GM12878 (cell line): ENCODE data around the gene NBR1. TPM values are rescaled to one million over a fixed set of nuclear protein-coding genes. Genes with fewer than 3 reads are reported as not detected.
A peak's percentile ranks its signal among the peaks of the same experiment; 100 is the strongest.

Experiments used
- ATAC-seq: fragments of 200-7000 bp; cut with Tn5 transposase; 3 replicates; pipeline ENCODE4 v1.9.1; 2020; ENCODE audit warnings: mild to moderate bottlenecking, moderate library complexity
- BruUV-seq: library from RNA; stranded (reverse); fragments of 400-500 nt; replicated peaks from 2 replicates; lab custom pipeline; 2021; lab: Mats Ljungman, UMichigan
- CTCF ChIA-PET: fragments of 300-600 bp; sonication (Branson Sonifier 250); formaldehyde crosslinking; extraction: SDS; loops from one replicate; lab custom pipeline; 2021; ENCODE audit warnings: inconsistent platforms; lab: Yijun Ruan, JAX
- POLR2A ChIA-PET: fragments of 350-600 bp; formaldehyde crosslinking; extraction: SDS; loops from one replicate; lab custom pipeline; 2021; ENCODE audit warnings: inconsistent platforms; lab: Charles Lee
- RAD21 ChIA-PET: fragments of 300-600 bp; sonication (Branson Sonifier 250); formaldehyde crosslinking; loops from one replicate; lab custom pipeline; 2023; ENCODE audit warnings: antibody characterized with exemption; ENCODE audit not compliant: unreplicated experiment; lab: Charles Lee
- SMC1A ChIA-PET: fragments of 300-600 bp; sonication (Branson Sonifier 250); formaldehyde crosslinking; loops from one replicate; lab custom pipeline; 2023; ENCODE audit not compliant: unreplicated experiment, uncharacterized antibody; lab: Charles Lee
- DNase-seq: peaks from one replicate; pipeline ENCODE4 v3.0.0-alpha.2; 2011; ENCODE audit warnings: low read depth, low spot score
- FAIRE-seq: peaks from 3 replicates; lab custom pipeline; 2011; peaks lifted over from hg19 to GRCh38; lab: Jason Lieb, UNC
- H2AFZ ChIP-seq: 2 replicates; pipeline ENCODE4 v1.6.0; 2011; ENCODE audit warnings: low read depth, low read length, control low read depth; ENCODE audit not compliant: control insufficient read depth
- H3K27ac ChIP-seq: 2 replicates; pipeline ENCODE4 v1.5.1; 2011; ENCODE audit warnings: control low read depth; ENCODE audit not compliant: control insufficient read depth, insufficient read depth
- H3K27me3 ChIP-seq, 2 experiments: replicated peaks in 1 of 2; 2 replicates each; pipeline versions ENCODE4 v1.6.0 to v1.6.1; 2011; ENCODE audit warnings: low read length in 1 of 2; ENCODE audit not compliant: control insufficient read depth in 2 of 2, insufficient read depth in 2 of 2
- H3K36me3 ChIP-seq, 2 experiments: 2 replicates each; pipeline ENCODE4 v1.5.1; 2011; ENCODE audit warnings: low read length in 1 of 2; ENCODE audit not compliant: control insufficient read depth in 2 of 2, insufficient read depth in 2 of 2
- H3K4me1 ChIP-seq: 2 replicates; pipeline ENCODE4 v1.6.1; 2011; ENCODE audit warnings: mild to moderate bottlenecking, low read length, moderate library complexity, mixed read lengths; ENCODE audit not compliant: control insufficient read depth, insufficient read depth
- H3K4me2 ChIP-seq: 2 replicates; pipeline ENCODE4 v1.6.0; 2011; ENCODE audit warnings: control low read depth; ENCODE audit not compliant: control insufficient read depth, insufficient read depth
- H3K4me3 ChIP-seq: fragments of 200-600 bp; sonication (generic); 2 replicates; pipeline ENCODE4 v1.5.1; 2016
- H3K79me2 ChIP-seq: 2 replicates; pipeline ENCODE4 v1.6.0; 2011; ENCODE audit warnings: low read length; ENCODE audit not compliant: control insufficient read depth, insufficient read depth
- H3K9ac ChIP-seq: 2 replicates; pipeline ENCODE4 v1.8.0; 2011; ENCODE audit warnings: low read length, control low read depth, mixed read lengths; ENCODE audit not compliant: control insufficient read depth, insufficient read depth
- H3K9me3 ChIP-seq: replicated peaks from 3 replicates; pipeline ENCODE4 v1.5.1; 2011; ENCODE audit warnings: mild to moderate bottlenecking, low read length; ENCODE audit not compliant: control insufficient read depth, insufficient read depth
- H4K20me1 ChIP-seq: 2 replicates; pipeline ENCODE4 v1.6.0; 2011; ENCODE audit not compliant: control insufficient read depth, insufficient read depth
- CEBPZ ChIP-seq: fragments of 150-350 bp; IDR thresholded peaks from 2 replicates; pipeline ENCODE4 v1.6.1; 2016; ENCODE audit warnings: low read depth, low read length
- GABPA ChIP-seq: IDR thresholded peaks from 2 replicates; pipeline ENCODE4 v1.6.1; 2014; ENCODE audit warnings: antibody characterized with exemption, low read depth, mild to moderate bottlenecking, inconsistent platforms
- NFIC ChIP-seq: IDR thresholded peaks from 2 replicates; pipeline ENCODE4 v1.6.1; 2012; ENCODE audit warnings: low read depth, mild to moderate bottlenecking, inconsistent platforms, low read length, moderate library complexity
- POLR2A ChIP-seq: IDR thresholded peaks from 2 replicates; pipeline ENCODE4 v1.6.1; 2011; ENCODE audit warnings: low read depth, mild to moderate bottlenecking, low read length
- RELB ChIP-seq: fragments of 450-650 bp; IDR thresholded peaks from 2 replicates; pipeline ENCODE4 v1.6.1; 2017; ENCODE audit warnings: low read depth, mild to moderate bottlenecking, moderate library complexity
- SMAD5 ChIP-seq: IDR thresholded peaks from 2 replicates; pipeline ENCODE4 v1.6.1; 2016; ENCODE audit warnings: antibody characterized with exemption, low read depth
- SMC3 ChIP-seq: IDR thresholded peaks from 2 replicates; pipeline ENCODE4 v1.6.1; 2011; ENCODE audit warnings: low read length, improper control_type of control experiment, borderline replicate concordance
- WGBS: methylation state at CpG from one replicate; pipeline ENCODE4 v1.1.6; 2016; ENCODE audit warnings: low lambda C conversion rate; ENCODE audit not compliant: insufficient replicate concordance, insufficient coverage; ENCODE audit errors: missing lambda C conversion rate; 5-methylcytosine and 5-hydroxymethylcytosine counted together
- in situ Hi-C: fragments of 300-500 bp; cut with MboI; formaldehyde crosslinking; loops from 9 replicates; pipeline ENCODE4 v1.14.3; 2018; ENCODE audit warnings: mixed read lengths
- intact Hi-C: fragments of 100-400 bp; cut with micrococcal nuclease; formaldehyde crosslinking; loops from one replicate; pipeline ENCODE4 v1.14.2; 2022; ENCODE audit not compliant: unreplicated experiment
- polyA plus RNA-seq, 11 experiments: library from polyadenylated mRNA; depleted of rRNA in 4 of 11; unstranded in 6 of 11; stranded (reverse) in 5 of 11; fragments of >200 nt; fragmentation: Nextera tagmentation in 4 of 11; fragmentation: Illumina TruSeq in 1 of 11; extraction: Ambion mirVana in 4 of 11; extraction: Trizol in 1 of 11; gene quantifications; 1 replicate in 1 of 11; 2 replicates in 10 of 11; pipeline versions ENCODE4 v1.2.1 to v1.2.3, GENCODE V29; 2011 to 2016; ENCODE audit warnings: inconsistent platforms in 2 of 11, missing spikeins in 2 of 11, low read depth in 1 of 11
- total RNA-seq, 4 experiments: library from RNA; depleted of rRNA in 3 of 4; stranded (reverse); fragments of >200 nt in 3 of 4; fragmentation: Illumina TruSeq in 1 of 4; extraction: Trizol in 1 of 4; gene quantifications; 2 replicates each; pipeline versions ENCODE4 v1.2.1 to v1.2.3, GENCODE V29; 2013 to 2021

Gene NBR1
- total and polyA plus RNA-seq, 10 of the 15 experiments (the other 5 are each of a cell fraction or from before 2014, with no cell fraction given): 3.5 to 55.2 (median 28.2) TPM

- ATAC-seq (no peak), FAIRE-seq (no peak), DNase-seq (no peak)
- H3K9me3 ChIP-seq: no peaks in the 10 kb centered on the region
- ChIA-PET SMC1A (interaction anchor here (1.4 to 3.9 kb wide), 3 partner anchors 10 to 105 kb away, joined by 4 to 20 read pairs (median 12); no protein-coding TSS in a partner anchor), POLR2A (interaction anchor here (4.4 kb wide), 1 partner anchor 104 kb away, joined by 31 read pairs; no protein-coding TSS in a partner anchor), CTCF (interaction anchor here (1.3 to 1.9 kb wide), 3 partner anchors 11 to 99 kb away, joined by 4 to 5 read pairs (median 5); partner anchors contain the start of gene NBR1), RAD21 (interaction anchor here (2.9 kb wide), 1 partner anchor 105 kb away, joined by 15 read pairs; no protein-coding TSS in a partner anchor)
- H3K4me2 ChIP-seq: peak overlapping the region; percentile 73
- H3K27me3 ChIP-seq: no peaks in the 10 kb centered on the region
- intact Hi-C loops: no loop called here
- peaks cover 0 to 4% of the 10 kb centered on the region in 2 experiments; a peak in 2 of 4 replicates for H3K36me3 ChIP-seq
- H3K27ac ChIP-seq: peak overlapping the region; percentile 88
- BruUV-seq: no TSS peak
- peak overlapping the region; percentile 75 for H3K4me3 ChIP-seq
- H3K9ac ChIP-seq: peak overlapping the region; percentile 86
- H3K79me2 ChIP-seq: peaks cover 17% of the 10 kb centered on the region
- no peak for TF ChIP-seq SMC3
- no peak for TF ChIP-seq GABPA
- TF ChIP-seq POLR2A: no peak
- in situ Hi-C loops: loop anchor here (10.0 to 25.0 kb wide), 9 partner anchors 104 to 1652 kb away; partner anchors contain the start of genes DNAJC7, EIF1, HDAC5 and MEOX1
- H4K20me1 ChIP-seq: no peaks in the 10 kb centered on the region
- H2AFZ ChIP-seq: peak overlapping the region; percentile 82
- H3K4me1 ChIP-seq: peaks cover 10% of the 10 kb centered on the region
- WGBS: 42% methylated on average over 3 of the region's 3 CpGs
Measured at GRCh38 chr17:43210576-43210975, 39.6 kb downstream of the NBR1 start.

GRCh38 chr17:43211123-43211479 lies 40.1 kb downstream of the NBR1 start:
- Histone ChIP-seq H3K79me2 (peaks cover 17% of the 10 kb centered on the region), H4K20me1 (no peaks in the 10 kb centered on the region), H3K27me3 (no peaks in the 10 kb centered on the region), H3K4me2 (peak overlapping the region; percentile 73), H2AFZ (peak overlapping the region; percentile 82), H3K4me3 (peak overlapping the region; percentile 75), H3K27ac (peak overlapping the region; percentile 88), H3K36me3 (peaks cover 1 to 8% of the 10 kb centered on the region in 2 experiments; a peak in 3 of 4 replicates), H3K4me1 (peaks cover 10% of the 10 kb centered on the region), H3K9me3 (no peaks in the 10 kb centered on the region), H3K9ac (peak overlapping the region; percentile 86)
- ATAC-seq (no peak), DNase-seq (no peak), FAIRE-seq (no peak)
- intact Hi-C loops (no loop called here), in situ Hi-C loops (loop anchor here (10.0 to 25.0 kb wide), 9 partner anchors 104 to 1651 kb away; partner anchors contain the start of genes DNAJC7, EIF1, HDAC5 and MEOX1)
- SMC1A ChIA-PET: interaction anchor here (1.0 to 3.9 kb wide), 4 partner anchors 10 to 104 kb away, joined by 3 to 20 read pairs (median 8); no protein-coding TSS in a partner anchor
- CTCF ChIA-PET: interaction anchor here (1.0 to 1.8 kb wide), 5 partner anchors 39 to 273 kb away, joined by 3 to 6 read pairs (median 5); partner anchors contain the start of genes DHX8, NBR1 and RPL27
- POLR2A ChIA-PET: interaction anchor here (0.8 to 4.4 kb wide), 3 partner anchors 37 to 157 kb away, joined by 3 to 31 read pairs (median 3); no protein-coding TSS in a partner anchor
- TSS peak; percentile 94 for BruUV-seq
- RAD21 ChIA-PET: interaction anchor here (2.4 to 2.9 kb wide), 2 partner anchors 39 to 104 kb away, joined by 15 read pairs; partner anchors contain the start of gene NBR1
- TF ChIP-seq NFIC: 0 out of 2 replicates have a peak, but pooled peaks have one; percentile 14
- TF ChIP-seq RELB: no peak
- 0 out of 2 replicates have a peak, but pooled peaks have one; percentile 13 for TF ChIP-seq SMAD5
- TF ChIP-seq CEBPZ: no peak
- WGBS: 0% methylated on average over 2 of the region's 2 CpGs
